Measurements from ENCODE around the gene LHX4.

- TF ChIP-seq EP300 (IDR thresholded peaks at IDR 0.05) (no peak), CTCF (IDR thresholded peaks at IDR 0.05) (no peak), POLR2AphosphoS5 (IDR thresholded peaks at IDR 0.05) (no peak), POLR2A (IDR thresholded peaks at IDR 0.05) (no peak)
Measured at GRCh38 chr1:180210008-180210620, 19.9 kb upstream of the LHX4 start.

Data from gastroesophageal sphincter (tissue), 3 donors.